Mesendoderm (in vitro differentiated cells): Measurements from ENCODE around the gene SELENOO.

Experiments
- DNase-seq: peaks from one replicate; pipeline ENCODE4 v3.0.0; 2013
- H2AK5ac ChIP-seq: 2 replicates; pipeline ENCODE4 v1.6.1; 2013; ENCODE audit warnings: low read length, inconsistent platforms
- H2BK120ac ChIP-seq: 2 replicates; pipeline ENCODE4 v1.6.1; 2013; ENCODE audit warnings: low read depth, mild to moderate bottlenecking, low read length, moderate library complexity, mixed read lengths
- H2BK15ac ChIP-seq: replicated peaks from 2 replicates; pipeline ENCODE4 v1.6.1; 2013; ENCODE audit warnings: low read depth, mild to moderate bottlenecking, moderate library complexity
- H2BK5ac ChIP-seq: 2 replicates; pipeline ENCODE4 v1.6.1; 2013; ENCODE audit warnings: low read length, inconsistent platforms
- H3K18ac ChIP-seq: 2 replicates; pipeline ENCODE4 v1.6.1; 2013; ENCODE audit warnings: mild to moderate bottlenecking, low read length, mixed read lengths
- H3K23ac ChIP-seq: one replicate; pipeline ENCODE4 v1.6.1; 2013; ENCODE audit warnings: low read length
- H3K27ac ChIP-seq: 2 replicates; pipeline ENCODE4 v1.5.1; 2013; ENCODE audit warnings: low read depth, mild to moderate bottlenecking, inconsistent platforms, low read length, moderate library complexity
- H3K27me3 ChIP-seq: 2 replicates; pipeline ENCODE4 v1.6.1; 2013; ENCODE audit warnings: low read length, control low read depth, mild to moderate bottlenecking, inconsistent platforms; ENCODE audit not compliant: insufficient read depth, poor library complexity
- H3K36me3 ChIP-seq: 2 replicates; pipeline ENCODE4 v1.6.1; 2013; ENCODE audit warnings: low read length, inconsistent platforms; ENCODE audit not compliant: control insufficient read depth, insufficient read depth
- H3K4ac ChIP-seq: one replicate; pipeline ENCODE4 v1.6.1; 2013; ENCODE audit warnings: low read depth, mild to moderate bottlenecking, low read length, moderate library complexity
- H3K4me1 ChIP-seq: 2 replicates; pipeline ENCODE4 v1.6.1; 2013; ENCODE audit warnings: low read depth, low read length, inconsistent platforms; ENCODE audit not compliant: control insufficient read depth
- H3K4me2 ChIP-seq: 2 replicates; pipeline ENCODE4 v1.6.1; 2013; ENCODE audit warnings: low read length
- H3K4me3 ChIP-seq: 2 replicates; pipeline ENCODE4 v1.5.1; 2013; ENCODE audit warnings: mild to moderate bottlenecking, low read length
- H3K56ac ChIP-seq: one replicate; pipeline ENCODE4 v1.6.1; 2013; ENCODE audit warnings: low read length
- H3K79me1 ChIP-seq: 2 replicates; pipeline ENCODE4 v1.6.1; 2013; ENCODE audit warnings: low read length, inconsistent platforms
- H3K79me2 ChIP-seq: 2 replicates; pipeline ENCODE4 v1.6.1; 2013; ENCODE audit warnings: mild to moderate bottlenecking, low read length; ENCODE audit not compliant: control insufficient read depth, insufficient read depth
- H3K9ac ChIP-seq: 2 replicates; pipeline ENCODE4 v1.6.1; 2013; ENCODE audit warnings: low read length, inconsistent platforms
- H4K5ac ChIP-seq: one replicate; pipeline ENCODE4 v1.6.1; 2013; ENCODE audit warnings: low read length
- H4K8ac ChIP-seq: one replicate; pipeline ENCODE4 v1.6.1; 2013; ENCODE audit warnings: low read depth, mild to moderate bottlenecking, control low read depth, low read length, moderate library complexity
- WGBS: extraction: QIAGEN DNeasy Blood & Tissue Kit; methylation state at CpG from one replicate; pipeline ENCODE4 v1.1.7; 2013; ENCODE audit warnings: low lambda C conversion rate, missing lambda C conversion rate; ENCODE audit not compliant: insufficient coverage; ENCODE audit errors: extremely low coverage; 5-methylcytosine and 5-hydroxymethylcytosine counted together

The SELENOO gene

DNA sequence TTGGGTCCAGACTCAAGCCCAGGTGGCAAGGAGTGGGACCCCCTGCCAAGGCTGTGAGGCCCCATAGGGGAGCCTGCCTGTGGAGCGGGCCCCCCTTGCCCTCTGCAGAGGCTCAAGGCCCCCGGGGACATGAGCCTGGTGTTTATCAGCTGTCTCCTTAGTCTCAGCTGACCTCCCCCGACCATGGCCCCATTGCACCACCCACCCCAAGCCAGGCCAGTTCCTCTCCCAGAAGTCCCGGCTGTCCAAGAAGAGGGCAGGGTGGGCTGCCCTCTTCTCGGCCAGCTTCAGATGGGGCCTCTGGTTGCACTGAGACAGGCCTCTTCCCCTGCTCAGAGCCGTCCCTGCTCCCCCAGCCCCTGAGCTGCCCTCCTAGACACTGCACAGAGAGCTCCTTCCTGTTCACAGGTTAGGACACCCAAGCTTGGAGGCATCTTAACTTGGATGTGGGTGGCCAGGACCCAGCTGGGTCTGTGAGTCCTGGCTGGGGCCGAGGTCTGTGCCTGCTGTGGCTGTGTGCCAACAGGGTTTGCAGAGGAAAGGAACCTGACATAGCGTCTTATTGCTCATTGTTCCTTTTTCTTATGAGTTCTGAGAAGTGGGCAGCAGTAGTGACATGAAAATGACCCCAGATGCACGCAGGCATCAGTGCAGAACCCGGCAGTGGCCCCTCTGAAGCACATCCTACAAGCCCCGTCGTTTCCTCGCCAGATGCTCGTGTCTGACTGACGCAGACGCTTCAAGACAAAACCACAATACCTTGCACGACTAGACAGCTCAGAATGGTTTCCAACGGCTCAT, 9.7 kb upstream of the SELENOO start:
- no peaks in the 10 kb centered on the region for H3K27me3 ChIP-seq
- peak overlapping the region; percentile 48 for H3K4ac ChIP-seq
- WGBS, result no CpG with 5 or more reads among the region's 18 CpGs
- H3K4me2 ChIP-seq, result peak overlapping the region; percentile 9
- H3K79me1 ChIP-seq, result peaks cover 15% of the 10 kb centered on the region
- no peak overlapping the region for H4K8ac ChIP-seq
- no peak overlapping the region for H2AK5ac ChIP-seq
- peaks cover 16% of the 10 kb centered on the region for H3K79me2 ChIP-seq
- no peak overlapping the region for H2BK120ac ChIP-seq
- H3K23ac ChIP-seq, result no peak overlapping the region
- H3K27ac ChIP-seq, result no peak overlapping the region
- no peak overlapping the region for H3K4me3 ChIP-seq
- H3K4me1 ChIP-seq, result peaks cover 2% of the 10 kb centered on the region
- peak overlapping the region; percentile 82 for H3K56ac ChIP-seq
- H3K18ac ChIP-seq, result no peak overlapping the region
- peak overlapping the region; percentile 57 for H3K9ac ChIP-seq
- H4K5ac ChIP-seq, result no peak overlapping the region
- DNase-seq, result no peak
- H2BK15ac ChIP-seq, result no peak overlapping the region
- H2BK5ac ChIP-seq, result no peak overlapping the region
- H3K36me3 ChIP-seq, result peaks cover 7% of the 10 kb centered on the region

DNA sequence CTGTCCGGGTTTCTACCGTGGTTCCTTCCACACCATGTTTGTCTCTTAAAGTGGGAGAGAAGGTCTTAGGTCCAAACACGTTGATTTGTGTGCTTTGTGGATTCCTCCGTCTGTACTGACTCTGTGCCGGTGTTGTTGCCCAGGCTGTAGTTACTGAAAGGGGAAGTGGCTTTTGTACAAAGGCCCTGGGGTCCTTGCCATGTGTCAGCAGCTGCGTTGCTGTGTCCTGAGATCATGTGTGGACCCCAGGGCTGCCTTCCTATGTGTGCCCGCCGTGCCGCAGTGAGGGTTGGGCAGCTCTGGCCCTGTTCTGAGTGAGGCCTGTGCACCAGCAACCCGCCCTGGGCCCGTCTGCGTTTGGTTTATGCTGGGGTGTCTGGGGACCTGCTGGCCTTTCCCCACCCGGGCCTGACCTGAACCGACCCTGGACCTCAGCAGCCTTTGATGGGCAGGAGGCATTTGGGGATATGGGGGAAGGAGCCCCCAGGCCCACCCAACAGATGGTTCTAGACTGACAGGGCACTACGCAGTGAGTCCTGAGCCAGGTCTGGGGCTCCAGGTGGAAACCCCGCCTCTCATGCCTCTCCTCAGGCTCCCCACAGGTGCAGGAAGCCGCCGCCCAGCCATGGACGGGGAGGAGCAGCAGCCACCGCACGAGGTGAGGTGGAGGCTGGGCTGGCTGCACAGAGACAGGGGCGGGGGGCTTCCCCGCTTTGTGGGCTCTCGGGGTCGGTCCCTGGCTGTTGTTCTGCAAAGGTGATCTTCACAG, 8.2 kb upstream of the SELENOO start:
- Histone ChIP-seq H2AK5ac (no peak overlapping the region), H4K5ac (no peak overlapping the region), H3K27ac (no peak overlapping the region), H3K27me3 (no peaks in the 10 kb centered on the region), H3K4me1 (peaks cover 2% of the 10 kb centered on the region), H3K23ac (no peak overlapping the region), H3K56ac (no peak overlapping the region), H3K36me3 (peaks cover 7% of the 10 kb centered on the region), H3K9ac (no peak overlapping the region), H3K79me2 (peaks cover 8% of the 10 kb centered on the region), H2BK5ac (no peak overlapping the region), H2BK120ac (no peak overlapping the region), H3K79me1 (peaks cover 11% of the 10 kb centered on the region), H4K8ac (no peak overlapping the region), H3K4me2 (no peak overlapping the region), H3K18ac (no peak overlapping the region), H3K4ac (no peak overlapping the region), H3K4me3 (no peak overlapping the region), H2BK15ac (no peak overlapping the region)
- WGBS, result no CpG with 5 or more reads among the region's 25 CpGs
- DNase-seq, result no peak

DNA sequence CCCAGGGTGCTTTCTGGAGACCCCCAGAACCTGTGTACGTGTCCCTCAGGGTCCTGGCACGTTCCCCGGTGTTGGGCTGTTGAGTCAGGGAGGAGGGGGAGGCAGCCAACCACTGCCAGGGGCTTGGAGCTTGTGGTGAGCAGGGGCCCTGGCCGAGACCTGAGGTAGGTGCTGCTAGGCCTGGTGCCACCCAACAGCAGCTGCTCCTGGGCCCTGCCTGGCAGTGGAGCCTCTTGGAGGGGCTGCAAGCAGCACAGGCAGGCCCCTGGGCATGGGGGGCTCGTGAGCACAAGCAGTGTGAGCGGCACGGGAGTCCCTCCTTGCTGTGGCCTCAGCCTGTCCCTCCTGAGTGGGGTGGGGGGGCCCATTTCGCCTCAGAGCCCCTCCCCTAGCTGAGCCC, 7.2 kb upstream of the SELENOO start:
- H2BK15ac ChIP-seq, result no peak overlapping the region
- peaks cover 2% of the 10 kb centered on the region for H3K4me1 ChIP-seq
- H3K56ac ChIP-seq, result no peak overlapping the region
- H2BK120ac ChIP-seq, result no peak overlapping the region
- no peak overlapping the region for H3K18ac ChIP-seq
- H4K8ac ChIP-seq, result no peak overlapping the region
- H3K9ac ChIP-seq, result no peak overlapping the region
- H4K5ac ChIP-seq, result no peak overlapping the region
- no CpG with 5 or more reads among the region's 8 CpGs for WGBS
- H3K4me3 ChIP-seq, result no peak overlapping the region
- H3K36me3 ChIP-seq, result peaks cover 9% of the 10 kb centered on the region
- no peak overlapping the region for H3K23ac ChIP-seq
- H2AK5ac ChIP-seq, result no peak overlapping the region
- H3K4me2 ChIP-seq, result no peak overlapping the region
- no peak overlapping the region for H3K27ac ChIP-seq
- no peak overlapping the region for H2BK5ac ChIP-seq
- DNase-seq, result no peak
- peaks cover 10% of the 10 kb centered on the region for H3K79me1 ChIP-seq
- no peak overlapping the region for H3K4ac ChIP-seq
- no peaks in the 10 kb centered on the region for H3K27me3 ChIP-seq
- peaks cover 8% of the 10 kb centered on the region for H3K79me2 ChIP-seq

- Histone ChIP-seq H3K27ac (no peak overlapping the region), H3K79me1 (peaks cover 9% of the 10 kb centered on the region), H2AK5ac (no peak overlapping the region), H3K23ac (no peak overlapping the region), H4K8ac (no peak overlapping the region), H3K56ac (no peak overlapping the region), H3K4me3 (no peak overlapping the region), H3K27me3 (no peaks in the 10 kb centered on the region), H2BK15ac (no peak overlapping the region), H3K9ac (no peak overlapping the region), H3K4ac (no peak overlapping the region), H2BK120ac (no peak overlapping the region), H3K4me2 (no peak overlapping the region), H3K36me3 (peaks cover 9% of the 10 kb centered on the region), H3K79me2 (peaks cover 8% of the 10 kb centered on the region), H3K4me1 (peaks cover 2% of the 10 kb centered on the region), H2BK5ac (no peak overlapping the region), H4K5ac (no peak overlapping the region), H3K18ac (no peak overlapping the region)
- DNase-seq, result no peak
- no CpG with 5 or more reads among the region's 44 CpGs for WGBS
Measured at GRCh38 chr22:50194037-50194805, 6.6 kb upstream of the SELENOO start.

- no peak overlapping the region for H3K4me2 ChIP-seq
- H3K4me1 ChIP-seq, result no peaks in the 10 kb centered on the region
- H3K4ac ChIP-seq, result no peak overlapping the region
- H3K4me3 ChIP-seq, result no peak overlapping the region
- H3K9ac ChIP-seq, result no peak overlapping the region
- no peak for DNase-seq
- peaks cover 5% of the 10 kb centered on the region for H3K79me1 ChIP-seq
- H2BK5ac ChIP-seq, result no peak overlapping the region
- no peak overlapping the region for H2BK15ac ChIP-seq
- peaks cover 6% of the 10 kb centered on the region for H3K79me2 ChIP-seq
- no peak overlapping the region for H3K18ac ChIP-seq
- peaks cover 9% of the 10 kb centered on the region for H3K36me3 ChIP-seq
- H2AK5ac ChIP-seq, result no peak overlapping the region
- WGBS, result no CpG with 5 or more reads among the region's 18 CpGs
- no peak overlapping the region for H3K27ac ChIP-seq
- no peak overlapping the region for H4K8ac ChIP-seq
- no peak overlapping the region for H2BK120ac ChIP-seq
- no peaks in the 10 kb centered on the region for H3K27me3 ChIP-seq
- H4K5ac ChIP-seq, result no peak overlapping the region
- H3K56ac ChIP-seq, result no peak overlapping the region
- H3K23ac ChIP-seq, result no peak overlapping the region
Measured at GRCh38 chr22:50196256-50196655, 4.6 kb upstream of the SELENOO start.
